Fibroblast of lung (primary cell): ENCODE measurements around the gene HDAC4.

Experiments
- EZH2 ChIP-seq: IDR thresholded peaks from 2 replicates; pipeline ENCODE4 v1.5.1; 2012; ENCODE audit warnings: low read length, control low read depth, mild to moderate bottlenecking; ENCODE audit errors: missing control alignments
- TF ChIP-seq, protein P1 (sequence below), 2 donors: IDR thresholded peaks in 1 of 2; conservative IDR thresholded peaks in 1 of 2; 1 replicate in 1 of 2; 2 replicates in 1 of 2; pipeline ENCODE4 v1.5.1; 2011 to 2012; ENCODE audit warnings: low read length in 2 of 2, control low read depth in 1 of 2, inconsistent platforms in 1 of 2, low read depth in 1 of 2, mild to moderate bottlenecking in 1 of 2

DNA sequence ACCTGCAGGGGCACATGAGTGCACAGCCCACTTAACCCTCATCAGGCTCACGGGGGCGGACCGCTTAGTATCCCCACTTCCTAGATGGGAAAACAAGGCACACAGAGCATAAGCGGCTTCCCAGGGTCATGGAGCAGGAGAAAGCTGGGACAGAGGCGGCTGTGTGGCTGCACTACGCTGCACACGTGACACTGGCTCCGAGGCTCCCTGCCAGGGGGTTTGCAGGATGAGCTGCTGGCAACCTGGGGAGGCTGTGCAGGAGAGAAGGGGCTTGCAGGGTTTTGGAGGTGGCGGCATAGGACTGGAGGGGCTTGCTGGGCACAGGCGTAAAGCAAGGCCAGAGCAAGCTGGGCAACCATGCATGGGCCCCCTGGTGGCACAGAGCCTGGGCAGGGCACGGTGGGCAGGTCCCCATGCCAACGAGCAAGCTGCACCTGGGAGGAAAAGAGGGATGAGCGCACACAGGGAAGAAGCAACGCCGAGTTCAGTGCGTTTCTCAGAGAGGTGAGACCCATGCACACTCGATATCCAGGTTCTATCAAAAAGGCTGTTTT lies 268.6 kb downstream of the HDAC4 start:
- TF ChIP-seq, protein P1, sequence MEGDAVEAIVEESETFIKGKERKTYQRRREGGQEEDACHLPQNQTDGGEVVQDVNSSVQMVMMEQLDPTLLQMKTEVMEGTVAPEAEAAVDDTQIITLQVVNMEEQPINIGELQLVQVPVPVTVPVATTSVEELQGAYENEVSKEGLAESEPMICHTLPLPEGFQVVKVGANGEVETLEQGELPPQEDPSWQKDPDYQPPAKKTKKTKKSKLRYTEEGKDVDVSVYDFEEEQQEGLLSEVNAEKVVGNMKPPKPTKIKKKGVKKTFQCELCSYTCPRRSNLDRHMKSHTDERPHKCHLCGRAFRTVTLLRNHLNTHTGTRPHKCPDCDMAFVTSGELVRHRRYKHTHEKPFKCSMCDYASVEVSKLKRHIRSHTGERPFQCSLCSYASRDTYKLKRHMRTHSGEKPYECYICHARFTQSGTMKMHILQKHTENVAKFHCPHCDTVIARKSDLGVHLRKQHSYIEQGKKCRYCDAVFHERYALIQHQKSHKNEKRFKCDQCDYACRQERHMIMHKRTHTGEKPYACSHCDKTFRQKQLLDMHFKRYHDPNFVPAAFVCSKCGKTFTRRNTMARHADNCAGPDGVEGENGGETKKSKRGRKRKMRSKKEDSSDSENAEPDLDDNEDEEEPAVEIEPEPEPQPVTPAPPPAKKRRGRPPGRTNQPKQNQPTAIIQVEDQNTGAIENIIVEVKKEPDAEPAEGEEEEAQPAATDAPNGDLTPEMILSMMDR (conservative IDR thresholded peaks at IDR 0.05 in 1 of 2, IDR thresholded peaks at IDR 0.05 in 1 of 2; ENCODE audit: low read depth in 1 of 2, low read length in 2 of 2), result no peak
- TF ChIP-seq EZH2, result no peak
